Stomach smooth muscle (tissue), 2 donors: ENCODE data around the gene APOL4.
"Not testable (repeated sequence)": the region's sequence is repeated elsewhere in the genome, so short reads cannot be mapped to it uniquely, and the experiment has no call there.

Experiments
- H3K27ac ChIP-seq: one replicate; pipeline ENCODE4 v1.7.0; 2013; ENCODE audit warnings: mild to moderate bottlenecking, low read length, inconsistent platforms
- H3K27me3 ChIP-seq, 2 donors: one replicate each; pipeline ENCODE4 v1.7.0; 2013; ENCODE audit warnings: low read length in 2 of 2; ENCODE audit not compliant: insufficient read depth in 2 of 2, control insufficient read depth in 1 of 2
- H3K36me3 ChIP-seq, 2 donors: one replicate each; pipeline ENCODE4 v1.7.0; 2013; ENCODE audit warnings: low read length in 2 of 2; ENCODE audit not compliant: control insufficient read depth in 2 of 2, insufficient read depth in 2 of 2
- H3K4me1 ChIP-seq: one replicate; pipeline ENCODE4 v1.7.0; 2013; ENCODE audit warnings: low read length; ENCODE audit not compliant: control insufficient read depth, insufficient read depth
- H3K4me3 ChIP-seq, 2 donors: one replicate each; pipeline ENCODE4 v1.7.0; 2013; ENCODE audit warnings: low read length in 2 of 2
- H3K9ac ChIP-seq, 2 donors: one replicate each; pipeline ENCODE4 v1.7.0; 2013; ENCODE audit warnings: low read length in 2 of 2, mild to moderate bottlenecking in 1 of 2
- H3K9me3 ChIP-seq, 2 donors: one replicate each; pipeline ENCODE4 v1.7.0; 2013; ENCODE audit warnings: low read length in 2 of 2; ENCODE audit not compliant: control insufficient read depth in 2 of 2
- donor health status: healthy.
- donor health status: Pancreatic carcinoma.

APOL4 gene

DNA sequence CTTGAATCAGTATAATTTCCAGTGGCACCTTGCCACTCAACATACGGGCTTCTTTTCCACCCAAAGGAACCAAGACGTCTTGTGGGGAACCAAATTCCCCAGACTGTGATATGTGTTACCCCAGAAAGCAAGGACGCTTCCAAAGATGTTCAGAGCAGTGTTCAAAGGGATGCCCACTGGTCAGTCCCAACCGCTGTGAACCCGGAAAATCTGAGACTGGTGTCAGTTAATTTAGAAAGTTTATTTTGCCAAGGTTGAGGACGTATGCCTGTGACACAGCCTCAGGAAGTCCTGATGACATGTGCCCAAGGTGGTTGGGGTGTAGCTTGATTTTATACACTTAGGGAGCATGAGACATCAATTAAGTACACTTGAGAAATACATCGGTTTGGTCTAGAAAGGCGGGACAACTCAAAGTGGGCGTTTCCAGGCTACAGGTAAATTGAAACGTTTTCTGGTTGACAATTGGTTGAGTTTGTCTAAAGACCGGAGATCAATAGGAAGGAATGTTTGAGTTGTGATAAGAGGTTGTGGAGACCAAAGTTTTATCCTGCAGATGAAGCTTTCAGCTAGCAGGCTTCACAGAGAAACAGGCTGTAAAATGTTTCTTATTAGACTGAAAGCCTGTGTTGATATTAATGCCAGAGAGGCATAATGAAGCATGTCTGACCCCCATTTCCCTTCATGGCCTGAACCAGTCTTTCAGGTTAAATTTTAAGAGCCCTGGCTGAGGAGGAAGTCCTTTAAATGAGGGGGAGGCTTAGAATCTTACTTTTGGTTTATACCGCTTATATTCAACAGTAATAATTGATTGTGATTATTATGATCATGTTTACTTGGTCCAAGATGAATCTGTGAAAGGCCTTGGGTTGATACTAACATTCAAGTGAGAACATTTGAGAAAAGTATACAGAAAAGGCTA is 47.8 kb downstream of the APOL4 start:
- Histone ChIP-seq H3K36me3 (peaks cover 2 to 6% of the 10 kb centered on the region in 2 donors), H3K9ac (no peak overlapping the region), H3K27ac (no peak overlapping the region), H3K9me3 (no peaks in the 10 kb centered on the region), H3K4me3 (no peak overlapping the region), H3K27me3 (no peaks in the 10 kb centered on the region), H3K4me1 (peaks cover 35% of the 10 kb centered on the region)

GRCh38 chr22:36152821-36153220 is 48.8 kb downstream of the APOL4 start:
- not testable (repeated sequence) for H3K4me3 ChIP-seq, H3K27me3 ChIP-seq, H3K9me3 ChIP-seq, H3K27ac ChIP-seq, H3K9ac ChIP-seq, H3K36me3 ChIP-seq
- peaks cover 36% of the 10 kb centered on the region for H3K4me1 ChIP-seq

GRCh38 chr22:36152088-36152487 is 49.5 kb downstream of the APOL4 start:
- Histone ChIP-seq H3K27ac (no peak overlapping the region), H3K36me3 (peaks cover 3 to 9% of the 10 kb centered on the region in 2 donors), H3K4me1 (peaks cover 42% of the 10 kb centered on the region), H3K9me3 (no peaks in the 10 kb centered on the region), H3K4me3 (no peak overlapping the region), H3K27me3 (no peaks in the 10 kb centered on the region), H3K9ac (no peak overlapping the region)

DNA sequence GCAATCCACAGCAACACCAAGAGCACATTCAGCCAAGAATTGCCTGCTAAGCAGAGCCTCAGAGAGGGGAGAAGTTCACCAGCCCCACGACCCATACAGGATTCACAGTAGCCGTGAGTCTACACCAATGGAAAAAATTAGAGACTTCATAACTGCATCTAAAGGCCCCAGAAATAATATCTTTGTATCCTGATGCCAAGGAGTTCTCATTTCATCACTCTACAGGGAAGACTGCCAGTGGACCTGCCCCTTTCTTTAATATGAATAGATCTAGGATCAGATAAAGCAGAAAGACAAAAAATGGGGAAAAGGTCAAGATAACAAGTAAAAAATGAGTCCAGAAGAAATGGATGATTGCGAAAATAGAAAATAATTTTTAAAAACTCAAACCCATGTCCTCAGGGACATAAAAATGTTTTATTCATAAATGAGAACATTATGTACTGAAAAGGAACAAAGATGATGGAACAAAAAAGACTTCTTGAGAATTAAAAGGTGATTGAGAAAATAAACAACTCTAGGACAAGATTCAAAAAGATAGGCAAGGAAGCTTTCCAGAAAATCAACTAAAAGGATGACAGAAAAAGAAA is 50.5 kb downstream of the APOL4 start:
- H3K4me3 ChIP-seq: no peak overlapping the region
- no peak overlapping the region for H3K9ac ChIP-seq
- no peaks in the 10 kb centered on the region for H3K9me3 ChIP-seq
- H3K4me1 ChIP-seq: peaks cover 33% of the 10 kb centered on the region
- peak overlapping the region; percentile 18 for H3K27ac ChIP-seq
- H3K27me3 ChIP-seq: no peaks in the 10 kb centered on the region
- peaks cover 3 to 9% of the 10 kb centered on the region in 2 donors for H3K36me3 ChIP-seq

- H3K36me3 ChIP-seq: peaks cover 3 to 6% of the 10 kb centered on the region in 2 donors
- H3K27me3 ChIP-seq: no peaks in the 10 kb centered on the region
- no peaks in the 10 kb centered on the region for H3K9me3 ChIP-seq
- H3K4me1 ChIP-seq: peaks cover 27% of the 10 kb centered on the region
- peak overlapping the region; percentile 11 for H3K27ac ChIP-seq
- H3K9ac ChIP-seq: no peak overlapping the region
- H3K4me3 ChIP-seq: no peak overlapping the region
These were observed 52.2 kb downstream of the APOL4 start for GRCh38 chr22:36149441-36149840.

- H3K4me3 ChIP-seq: no peak overlapping the region
- no peak overlapping the region for H3K27ac ChIP-seq
- H3K4me1 ChIP-seq: peaks cover 30% of the 10 kb centered on the region
- no peaks in the 10 kb centered on the region for H3K27me3 ChIP-seq
- H3K36me3 ChIP-seq: peaks cover 3 to 8% of the 10 kb centered on the region in 2 donors
- no peak overlapping the region for H3K9ac ChIP-seq
- no peaks in the 10 kb centered on the region for H3K9me3 ChIP-seq
These were observed 53.2 kb downstream of the APOL4 start for GRCh38 chr22:36148411-36148810.

- peaks cover 30% of the 10 kb centered on the region for H3K4me1 ChIP-seq
- no peak overlapping the region for H3K9ac ChIP-seq
These were observed 54.3 kb downstream of the APOL4 start for GRCh38 chr22:36147196-36147791.

DNA sequence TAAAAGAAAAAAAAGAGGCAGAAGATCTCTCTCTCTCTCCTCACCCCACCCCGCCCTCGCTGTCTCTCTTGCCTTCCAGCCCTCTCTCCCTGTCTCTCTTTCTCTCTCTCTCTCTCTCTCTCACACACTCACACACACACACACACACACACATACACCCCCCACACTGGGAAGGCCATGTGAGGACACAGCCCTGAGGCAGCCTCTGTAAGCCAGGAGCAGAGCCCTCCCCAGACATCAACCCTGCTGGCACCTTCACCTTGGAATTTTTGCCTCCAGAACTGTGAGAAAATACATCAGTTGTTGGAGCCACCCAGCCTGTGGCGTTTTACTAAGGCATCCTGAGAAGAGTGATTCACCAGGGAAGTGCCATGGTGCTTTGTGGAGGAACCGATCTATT is 55.7 kb downstream of the APOL4 start:
- peaks cover 3 to 12% of the 10 kb centered on the region in 2 donors for H3K36me3 ChIP-seq
- H3K4me1 ChIP-seq: peaks cover 29% of the 10 kb centered on the region
- H3K4me3 ChIP-seq: no peak overlapping the region
- H3K27me3 ChIP-seq: no peaks in the 10 kb centered on the region
- H3K9ac ChIP-seq: no peak overlapping the region
- no peaks in the 10 kb centered on the region for H3K9me3 ChIP-seq
- H3K27ac ChIP-seq: no peak overlapping the region

More at GRCh38 chr22:36147196-36147791, 54.3 kb downstream of the APOL4 start:
- Histone ChIP-seq H3K27ac (peak overlapping the region; percentile 11), H3K36me3 (peaks cover 3 to 8% of the 10 kb centered on the region in 2 donors), H3K9me3 (no peaks in the 10 kb centered on the region), H3K4me3 (no peak overlapping the region), H3K27me3 (no peaks in the 10 kb centered on the region)

GRCh38 chr22:36144886-36145541 is 56.6 kb downstream of the APOL4 start:
- Histone ChIP-seq H3K4me3 (no peak overlapping the region), H3K4me1 (peaks cover 24% of the 10 kb centered on the region), H3K9ac (no peak overlapping the region), H3K36me3 (peaks cover 3 to 14% of the 10 kb centered on the region in 2 donors), H3K9me3 (no peaks in the 10 kb centered on the region), H3K27ac (no peak overlapping the region), H3K27me3 (no peaks in the 10 kb centered on the region)

DNA sequence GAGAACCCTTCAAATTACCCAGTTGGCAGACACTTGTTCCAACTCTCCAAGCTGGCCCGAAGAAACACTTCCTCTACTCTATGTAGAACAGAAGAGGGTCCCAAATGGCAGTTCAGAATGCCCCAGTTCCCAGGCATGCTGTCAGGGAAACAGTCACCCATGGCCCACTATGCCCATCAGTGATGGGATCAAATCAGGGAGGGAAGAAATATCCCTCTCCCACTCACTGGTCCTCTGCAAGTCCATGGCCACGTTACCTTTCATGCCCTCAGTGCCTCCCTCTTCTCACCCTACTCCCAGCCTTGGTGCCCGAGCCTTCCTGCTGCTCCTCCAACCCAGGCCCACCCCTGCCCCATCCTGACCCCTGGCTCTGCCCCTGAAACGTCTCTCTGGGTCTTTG is 57.7 kb downstream of the APOL4 start:
- Histone ChIP-seq H3K36me3 (peaks cover 3 to 13% of the 10 kb centered on the region in 2 donors), H3K9me3 (no peaks in the 10 kb centered on the region), H3K4me3 (no peak overlapping the region), H3K9ac (no peak overlapping the region), H3K27me3 (no peaks in the 10 kb centered on the region), H3K4me1 (peaks cover 24% of the 10 kb centered on the region), H3K27ac (no peak overlapping the region)
